Stimulated activated CD8-positive, alpha-beta memory T cell treated with anti-CD3 and anti-CD28 coated beads, Interleukin-2, amount 100 ng/mL, for 1 hour (primary cell): ENCODE measurements around the gene GAR1.
"Not testable (repeated sequence)": the region's sequence is repeated elsewhere in the genome, so short reads cannot be mapped to it uniquely, and the experiment has no call there.

ENCODE experiments used
- DNase-seq, 2 donors: peaks; one replicate each; pipeline ENCODE4 v3.0.0-alpha.2; 2020; ENCODE audit warnings: low read depth in 2 of 2

The GAR1 gene

GRCh38 chr4:109815151-109816081, at the start of gene GAR1:
Gene GAR1 (plus strand): TSS chr4:109815762. CDS start chr4:109816165, 403 bp downstream.
- peak; percentile 69 to 75 for DNase-seq

- not testable (repeated sequence) for DNase-seq
Observed at GRCh38 chr4:109782092-109782491, 33.5 kb upstream of the GAR1 start.

GRCh38 chr4:109786846-109787245, 28.7 kb upstream of the GAR1 start:
- DNase-seq = no peak

- no peak for DNase-seq
Observed at GRCh38 chr4:109787807-109788206, 27.8 kb upstream of the GAR1 start.

- DNase-seq = no peak
Observed at GRCh38 chr4:109795059-109795458, 20.5 kb upstream of the GAR1 start.

GRCh38 chr4:109798866-109799265, 16.7 kb upstream of the GAR1 start:
- no peak for DNase-seq

GRCh38 chr4:109801099-109801789, 14.3 kb upstream of the GAR1 start:
- DNase-seq = no peak

- DNase-seq = no peak
Observed at GRCh38 chr4:109801895-109802319, 13.7 kb upstream of the GAR1 start, which contains the start of gene CFI. Gene CFI (minus strand): TSS chr4:109801999. CDS start chr4:109801971, 28 bp downstream.

- DNase-seq = no peak
Observed at GRCh38 chr4:109803924-109804571, 11.5 kb upstream of the GAR1 start.

- DNase-seq = no peak
Observed at GRCh38 chr4:109809655-109810054, 5.9 kb upstream of the GAR1 start.

GRCh38 chr4:109810552-109811387, 4.8 kb upstream of the GAR1 start:
- no peak for DNase-seq

- DNase-seq = no peak
Observed at GRCh38 chr4:109811707-109812106, 3.9 kb upstream of the GAR1 start.

GRCh38 chr4:109816082-109816442, 500 bp downstream of the GAR1 start:
- peak; percentile 4 to 13 for DNase-seq

GRCh38 chr4:109816894-109817293, 1.3 kb downstream of the GAR1 start:
- DNase-seq = no peak

- no peak for DNase-seq
Observed at GRCh38 chr4:109818268-109818667, 2.7 kb downstream of the GAR1 start.

- no peak for DNase-seq
Observed at GRCh38 chr4:109820563-109820962, 5.0 kb downstream of the GAR1 start.

- no peak for DNase-seq
Observed at GRCh38 chr4:109821185-109821584, 5.6 kb downstream of the GAR1 start.

GRCh38 chr4:109826719-109827118, 11.2 kb downstream of the GAR1 start:
- DNase-seq = no peak

GRCh38 chr4:109827672-109828071, 12.1 kb downstream of the GAR1 start, which contains the start of gene RRH:
Gene RRH (plus strand): TSS chr4:109827972. CDS start chr4:109828028, 56 bp downstream.
- no peak for DNase-seq

- DNase-seq = no peak
Observed at GRCh38 chr4:109833756-109834155, 18.2 kb downstream of the GAR1 start.

- DNase-seq = no peak
Observed at GRCh38 chr4:109836985-109837384, 21.4 kb downstream of the GAR1 start.
